Liver (tissue), 9 donors: ENCODE data around the gene LDB2. TPM values are rescaled to one million over a fixed set of nuclear protein-coding genes. Genes with fewer than 3 reads are reported as not detected.

ENCODE experiments used
- DNase-seq: peaks from one replicate; pipeline ENCODE4 v3.0.0-alpha.2; 2017; ENCODE audit warnings: low spot score
- H3K27ac ChIP-seq, 2 donors: one replicate each; pipeline ENCODE4 v1.7.0; 2013; ENCODE audit warnings: inconsistent platforms in 2 of 2, low read length in 2 of 2, control low read depth in 1 of 2, low read depth in 1 of 2, mild to moderate bottlenecking in 1 of 2
- H3K27me3 ChIP-seq, 4 donors: one replicate each; pipeline versions ENCODE4 v1.6.1 to v1.7.0; 2013; ENCODE audit warnings: low read length in 3 of 4, inconsistent platforms in 1 of 4, mild to moderate bottlenecking in 1 of 4, moderate library complexity in 1 of 4; ENCODE audit not compliant: control insufficient read depth in 4 of 4, insufficient read depth in 4 of 4
- H3K36me3 ChIP-seq, 4 donors: one replicate each; pipeline versions ENCODE4 v1.6.1 to v1.7.0; 2013; ENCODE audit warnings: low read length in 3 of 4, mild to moderate bottlenecking in 3 of 4, low read depth in 1 of 4, moderate library complexity in 1 of 4; ENCODE audit not compliant: control insufficient read depth in 4 of 4, insufficient read depth in 3 of 4
- H3K4me1 ChIP-seq, 4 donors: one replicate each; pipeline versions ENCODE4 v1.6.1 to v1.7.0; 2013; ENCODE audit warnings: low read length in 3 of 4, mild to moderate bottlenecking in 3 of 4, moderate library complexity in 1 of 4; ENCODE audit not compliant: control insufficient read depth in 4 of 4, insufficient read depth in 4 of 4
- H3K4me3 ChIP-seq, 3 donors: one replicate each; pipeline versions ENCODE4 v1.6.1 to v1.7.0; 2013; ENCODE audit warnings: low read length in 3 of 3, control low read depth in 1 of 3, low read depth in 1 of 3, mild to moderate bottlenecking in 1 of 3
- H3K9ac ChIP-seq, 2 donors: one replicate each; pipeline ENCODE4 v1.7.0; 2013; ENCODE audit warnings: low read length in 2 of 2, mild to moderate bottlenecking in 2 of 2, moderate library complexity in 2 of 2, control low read depth in 1 of 2, low read depth in 1 of 2
- H3K9me3 ChIP-seq, 4 donors: one replicate each; pipeline versions ENCODE4 v1.6.1 to v1.7.0; 2013; ENCODE audit warnings: low read length in 3 of 4; ENCODE audit not compliant: control insufficient read depth in 4 of 4
- EGR1 ChIP-seq, 2 donors: IDR thresholded peaks; 2 replicates each; pipeline ENCODE4 v1.6.1; 2016 to 2018; ENCODE audit warnings: antibody characterized with exemption in 2 of 2, low read depth in 2 of 2
- FOXA1 ChIP-seq: IDR thresholded peaks from 2 replicates; pipeline ENCODE4 v1.6.1; 2016; ENCODE audit warnings: antibody characterized with exemption
- FOXA2 ChIP-seq: IDR thresholded peaks from 2 replicates; pipeline ENCODE4 v1.6.1; 2016; ENCODE audit warnings: antibody characterized with exemption
- GABPA ChIP-seq, 2 donors: IDR thresholded peaks in 1 of 2; conservative IDR thresholded peaks in 1 of 2; 2 replicates each; pipeline ENCODE4 v1.6.1; 2016; ENCODE audit warnings: antibody characterized with exemption in 2 of 2, mild to moderate bottlenecking in 1 of 2, moderate library complexity in 1 of 2
- HNF4A ChIP-seq, 2 donors: conservative IDR thresholded peaks; 2 replicates each; pipeline ENCODE4 v1.6.1; 2016; ENCODE audit warnings: antibody characterized with exemption in 2 of 2, mild to moderate bottlenecking in 2 of 2
- HNF4G ChIP-seq: IDR thresholded peaks from 2 replicates; pipeline ENCODE4 v1.6.1; 2016; ENCODE audit warnings: antibody characterized with exemption
- JUND ChIP-seq, 2 donors: IDR thresholded peaks; 2 replicates each; pipeline ENCODE4 v1.6.1; 2016; ENCODE audit warnings: antibody characterized with exemption in 2 of 2
- RAD21 ChIP-seq, 2 donors: IDR thresholded peaks; 2 replicates each; pipeline ENCODE4 v1.6.1; 2016; ENCODE audit warnings: antibody characterized with exemption in 2 of 2, mild to moderate bottlenecking in 2 of 2
- RXRA ChIP-seq, 2 donors: IDR thresholded peaks; 2 replicates each; pipeline ENCODE4 v1.6.1; 2017 to 2018; ENCODE audit warnings: antibody characterized with exemption in 2 of 2, mild to moderate bottlenecking in 1 of 2
- YY1 ChIP-seq: IDR thresholded peaks from 2 replicates; pipeline ENCODE4 v1.6.1; 2016; ENCODE audit warnings: antibody characterized with exemption, mild to moderate bottlenecking
- WGBS: extraction: QIAGEN DNeasy Blood & Tissue Kit; methylation state at CpG from one replicate; pipeline ENCODE4 v1.1.7; 2013; 5-methylcytosine and 5-hydroxymethylcytosine counted together
- polyA plus RNA-seq, 2 donors: library from polyadenylated mRNA; stranded (reverse) in 1 of 2; unstranded in 1 of 2; fragments of 200-250 nt in 1 of 2; fragments of >200 nt in 1 of 2; fragmentation: Nextera tagmentation in 1 of 2; extraction: Ambion mirVana in 1 of 2; gene quantifications; one replicate each; pipeline versions ENCODE4 v1.2.1 to v1.2.3, GENCODE V29; 2013 to 2015
- total RNA-seq, 2 donors: library from RNA; depleted of rRNA; stranded (reverse); fragments of >200 nt; gene quantifications; one replicate each; pipeline ENCODE4 v1.2.3, GENCODE V29; 2014
- TF ChIP-seq, protein P1 (sequence below): IDR thresholded peaks from 2 replicates; pipeline ENCODE4 v1.6.1; 2016; ENCODE audit warnings: antibody characterized with exemption
- TF ChIP-seq, protein P2 (sequence below): IDR thresholded peaks from 2 replicates; pipeline ENCODE4 v1.6.1; 2016; ENCODE audit warnings: antibody characterized with exemption, mild to moderate bottlenecking
- TF ChIP-seq, protein P3 (sequence below): IDR thresholded peaks from 2 replicates; pipeline ENCODE4 v1.6.1; 2016; ENCODE audit warnings: antibody characterized with exemption
- donor health status: healthy.
- donor health status: healthy.
- donor health status: healthy.
- donor health status: healthy.
- donor health status: healthy.

The LDB2 gene
- total and polyA plus RNA-seq, 4 donors, result 7.4 to 31.9 (median 16.8) TPM

DNA sequence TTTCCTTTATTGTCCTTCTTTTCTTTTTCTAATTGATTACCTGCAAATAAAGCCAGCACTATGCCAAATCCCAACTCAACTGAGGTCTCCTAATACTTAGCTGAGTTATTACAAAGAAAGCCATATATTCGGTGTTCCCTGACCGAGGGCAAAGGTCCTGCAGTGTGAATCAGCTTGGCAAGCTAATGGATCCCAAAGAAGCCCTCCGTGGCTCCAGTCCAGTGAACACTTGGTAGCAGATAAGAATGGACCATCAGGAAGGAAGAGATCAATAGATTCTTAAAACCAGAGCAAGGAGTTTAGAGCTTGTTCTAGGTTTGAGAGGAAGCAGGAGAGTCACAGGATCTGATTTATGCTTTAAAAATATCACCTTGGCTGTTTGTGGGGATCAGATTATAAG is 8.5 kb downstream of the LDB2 start:
- no peak for TF ChIP-seq FOXA2
- no peak for TF ChIP-seq HNF4G
- TF ChIP-seq JUND (IDR thresholded peaks at IDR 0.05), result no peak
- no peak for TF ChIP-seq RXRA (IDR thresholded peaks at IDR 0.05)
- TF ChIP-seq, protein P1, sequence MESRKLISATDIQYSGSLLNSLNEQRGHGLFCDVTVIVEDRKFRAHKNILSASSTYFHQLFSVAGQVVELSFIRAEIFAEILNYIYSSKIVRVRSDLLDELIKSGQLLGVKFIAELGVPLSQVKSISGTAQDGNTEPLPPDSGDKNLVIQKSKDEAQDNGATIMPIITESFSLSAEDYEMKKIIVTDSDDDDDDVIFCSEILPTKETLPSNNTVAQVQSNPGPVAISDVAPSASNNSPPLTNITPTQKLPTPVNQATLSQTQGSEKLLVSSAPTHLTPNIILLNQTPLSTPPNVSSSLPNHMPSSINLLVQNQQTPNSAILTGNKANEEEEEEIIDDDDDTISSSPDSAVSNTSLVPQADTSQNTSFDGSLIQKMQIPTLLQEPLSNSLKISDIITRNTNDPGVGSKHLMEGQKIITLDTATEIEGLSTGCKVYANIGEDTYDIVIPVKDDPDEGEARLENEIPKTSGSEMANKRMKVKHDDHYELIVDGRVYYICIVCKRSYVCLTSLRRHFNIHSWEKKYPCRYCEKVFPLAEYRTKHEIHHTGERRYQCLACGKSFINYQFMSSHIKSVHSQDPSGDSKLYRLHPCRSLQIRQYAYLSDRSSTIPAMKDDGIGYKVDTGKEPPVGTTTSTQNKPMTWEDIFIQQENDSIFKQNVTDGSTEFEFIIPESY, result no peak
- TF ChIP-seq, protein P2, sequence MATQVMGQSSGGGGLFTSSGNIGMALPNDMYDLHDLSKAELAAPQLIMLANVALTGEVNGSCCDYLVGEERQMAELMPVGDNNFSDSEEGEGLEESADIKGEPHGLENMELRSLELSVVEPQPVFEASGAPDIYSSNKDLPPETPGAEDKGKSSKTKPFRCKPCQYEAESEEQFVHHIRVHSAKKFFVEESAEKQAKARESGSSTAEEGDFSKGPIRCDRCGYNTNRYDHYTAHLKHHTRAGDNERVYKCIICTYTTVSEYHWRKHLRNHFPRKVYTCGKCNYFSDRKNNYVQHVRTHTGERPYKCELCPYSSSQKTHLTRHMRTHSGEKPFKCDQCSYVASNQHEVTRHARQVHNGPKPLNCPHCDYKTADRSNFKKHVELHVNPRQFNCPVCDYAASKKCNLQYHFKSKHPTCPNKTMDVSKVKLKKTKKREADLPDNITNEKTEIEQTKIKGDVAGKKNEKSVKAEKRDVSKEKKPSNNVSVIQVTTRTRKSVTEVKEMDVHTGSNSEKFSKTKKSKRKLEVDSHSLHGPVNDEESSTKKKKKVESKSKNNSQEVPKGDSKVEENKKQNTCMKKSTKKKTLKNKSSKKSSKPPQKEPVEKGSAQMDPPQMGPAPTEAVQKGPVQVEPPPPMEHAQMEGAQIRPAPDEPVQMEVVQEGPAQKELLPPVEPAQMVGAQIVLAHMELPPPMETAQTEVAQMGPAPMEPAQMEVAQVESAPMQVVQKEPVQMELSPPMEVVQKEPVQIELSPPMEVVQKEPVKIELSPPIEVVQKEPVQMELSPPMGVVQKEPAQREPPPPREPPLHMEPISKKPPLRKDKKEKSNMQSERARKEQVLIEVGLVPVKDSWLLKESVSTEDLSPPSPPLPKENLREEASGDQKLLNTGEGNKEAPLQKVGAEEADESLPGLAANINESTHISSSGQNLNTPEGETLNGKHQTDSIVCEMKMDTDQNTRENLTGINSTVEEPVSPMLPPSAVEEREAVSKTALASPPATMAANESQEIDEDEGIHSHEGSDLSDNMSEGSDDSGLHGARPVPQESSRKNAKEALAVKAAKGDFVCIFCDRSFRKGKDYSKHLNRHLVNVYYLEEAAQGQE, result no peak
- TF ChIP-seq EGR1 (IDR thresholded peaks at IDR 0.05; ENCODE audit: low read depth in 2 of 2), result no peak
- TF ChIP-seq HNF4A (conservative IDR thresholded peaks at IDR 0.05), result no peak
- TF ChIP-seq, protein P3, sequence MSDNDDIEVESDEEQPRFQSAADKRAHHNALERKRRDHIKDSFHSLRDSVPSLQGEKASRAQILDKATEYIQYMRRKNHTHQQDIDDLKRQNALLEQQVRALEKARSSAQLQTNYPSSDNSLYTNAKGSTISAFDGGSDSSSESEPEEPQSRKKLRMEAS, result no peak
- no peak for TF ChIP-seq GABPA (IDR thresholded peaks at IDR 0.05 in 1 of 2, conservative IDR thresholded peaks at IDR 0.05 in 1 of 2)
- no peak for TF ChIP-seq RAD21 (IDR thresholded peaks at IDR 0.05)
- TF ChIP-seq FOXA1, result no peak
- no peak for TF ChIP-seq YY1
- no peak overlapping the region for H3K27ac ChIP-seq
- no peak overlapping the region for H3K9ac ChIP-seq
- no peaks in the 10 kb centered on the region for H3K9me3 ChIP-seq
- H3K4me1 ChIP-seq, result peaks cover 0 to 12% (median 2%) of the 10 kb centered on the region in 4 donors
- no peaks in the 10 kb centered on the region for H3K27me3 ChIP-seq
- DNase-seq, result no peak
- WGBS, result 54% methylated on average over 3 of the region's 3 CpGs
- H3K4me3 ChIP-seq, result no peak overlapping the region
- H3K36me3 ChIP-seq, result no peaks in the 10 kb centered on the region

DNA sequence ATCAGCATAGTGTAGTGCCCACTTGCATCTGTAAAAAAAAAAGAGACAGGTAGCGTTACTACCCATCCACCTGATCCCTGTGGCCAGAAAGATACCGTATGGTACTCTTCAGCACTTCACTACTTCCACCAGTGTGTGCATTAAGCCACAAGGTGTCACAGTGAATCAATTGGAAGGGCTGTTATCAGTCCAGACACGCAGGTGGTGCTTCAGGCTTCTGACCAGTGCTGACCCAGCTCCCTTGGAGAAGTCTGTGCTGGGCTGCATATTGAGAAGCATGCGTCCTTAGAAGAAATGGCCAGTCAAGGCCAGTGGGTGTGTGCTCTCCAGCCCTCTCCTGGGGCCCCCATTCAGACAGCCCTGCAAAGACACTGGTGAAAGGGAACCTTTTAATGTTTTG is 10.6 kb downstream of the LDB2 start:
- no peak for DNase-seq
- no peaks in the 10 kb centered on the region for H3K9me3 ChIP-seq
- TF ChIP-seq FOXA1, result no peak
- TF ChIP-seq JUND (IDR thresholded peaks at IDR 0.05), result no peak
- no peaks in the 10 kb centered on the region for H3K27me3 ChIP-seq
- H3K27ac ChIP-seq, result no peak overlapping the region
- no peak overlapping the region for H3K9ac ChIP-seq
- 71% methylated on average over 4 of the region's 4 CpGs for WGBS
- peaks cover 0 to 12% (median 2%) of the 10 kb centered on the region in 4 donors for H3K4me1 ChIP-seq
- no peaks in the 10 kb centered on the region for H3K36me3 ChIP-seq
- H3K4me3 ChIP-seq, result no peak overlapping the region
